ENCODE measurements around the gene PRELP.

- no peak for TF ChIP-seq CTCF (conservative IDR thresholded peaks at IDR 0.05; ENCODE audit: low read depth, low read length)
- no peak for TF ChIP-seq EZH2phosphoT487 (IDR thresholded peaks at IDR 0.05; ENCODE audit: borderline replicate concordance, low read length)
Measured at GRCh38 chr1:203536575-203536974, 61.0 kb downstream of the PRELP start.
